Measurements from ENCODE around the gene LLCFC1.

GRCh38 chr7:142896741-142897379, 42.4 kb upstream of the LLCFC1 start:
- TF ChIP-seq CTCF (IDR thresholded peaks at IDR 0.05; ENCODE audit: low read depth, low read length, poor library complexity, severe bottlenecking) (no peak), EZH2phosphoT487 (IDR thresholded peaks at IDR 0.05; ENCODE audit: borderline replicate concordance, low read length) (no peak)
